H1 (cell line): ENCODE data around the gene SLK.

ENCODE experiments used
- JUND ChIP-seq: IDR thresholded peaks from 2 replicates; pipeline ENCODE4 v1.6.1; 2011; ENCODE audit warnings: mild to moderate bottlenecking, improper control_type of control experiment, low read length
- POLR2AphosphoS5 ChIP-seq: IDR thresholded peaks from 2 replicates; pipeline ENCODE4 v1.6.1; 2011; ENCODE audit warnings: low read depth, low read length
- RFX5 ChIP-seq: IDR thresholded peaks from 2 replicates; pipeline ENCODE4 v1.6.1; 2011; ENCODE audit warnings: low read depth, low read length, improper control_type of control experiment, borderline replicate concordance
- TF ChIP-seq, protein P1 (sequence below), 3 experiments: IDR thresholded peaks; 1 replicate in 2 of 3; 2 replicates in 1 of 3; pipeline versions ENCODE4 v1.5.1 to v1.6.1; 2011; ENCODE audit warnings: low read length in 3 of 3, mild to moderate bottlenecking in 3 of 3, inconsistent platforms in 2 of 3, low read depth in 1 of 3, moderate library complexity in 1 of 3; ENCODE audit not compliant: insufficient read depth in 1 of 3; ENCODE audit errors: control extremely low read depth in 1 of 3

GRCh38 chr10:103929381-103929921, 37.5 kb upstream of the SLK start:
- TF ChIP-seq RFX5, result no peak
- no peak for TF ChIP-seq JUND
- TF ChIP-seq POLR2AphosphoS5, result no peak
- TF ChIP-seq, protein P1, sequence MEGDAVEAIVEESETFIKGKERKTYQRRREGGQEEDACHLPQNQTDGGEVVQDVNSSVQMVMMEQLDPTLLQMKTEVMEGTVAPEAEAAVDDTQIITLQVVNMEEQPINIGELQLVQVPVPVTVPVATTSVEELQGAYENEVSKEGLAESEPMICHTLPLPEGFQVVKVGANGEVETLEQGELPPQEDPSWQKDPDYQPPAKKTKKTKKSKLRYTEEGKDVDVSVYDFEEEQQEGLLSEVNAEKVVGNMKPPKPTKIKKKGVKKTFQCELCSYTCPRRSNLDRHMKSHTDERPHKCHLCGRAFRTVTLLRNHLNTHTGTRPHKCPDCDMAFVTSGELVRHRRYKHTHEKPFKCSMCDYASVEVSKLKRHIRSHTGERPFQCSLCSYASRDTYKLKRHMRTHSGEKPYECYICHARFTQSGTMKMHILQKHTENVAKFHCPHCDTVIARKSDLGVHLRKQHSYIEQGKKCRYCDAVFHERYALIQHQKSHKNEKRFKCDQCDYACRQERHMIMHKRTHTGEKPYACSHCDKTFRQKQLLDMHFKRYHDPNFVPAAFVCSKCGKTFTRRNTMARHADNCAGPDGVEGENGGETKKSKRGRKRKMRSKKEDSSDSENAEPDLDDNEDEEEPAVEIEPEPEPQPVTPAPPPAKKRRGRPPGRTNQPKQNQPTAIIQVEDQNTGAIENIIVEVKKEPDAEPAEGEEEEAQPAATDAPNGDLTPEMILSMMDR (IDR thresholded peaks at IDR 0.05; ENCODE audit: control extremely low read depth in 1 of 3, insufficient read depth in 1 of 3, low read depth in 1 of 3, low read length in 3 of 3), result no peak
